Mammary epithelial cell (primary cell): ENCODE data around the gene CCNL1.

Source experiments
- EZH2 ChIP-seq: IDR thresholded peaks from 2 replicates; pipeline ENCODE4 v1.6.1; 2012; ENCODE audit warnings: low read length, inconsistent platforms, borderline replicate concordance
- TF ChIP-seq, protein P1 (sequence below), 2 donors: IDR thresholded peaks in 1 of 2; conservative IDR thresholded peaks in 1 of 2; 2 replicates each; pipeline ENCODE4 v1.5.1; 2011 to 2012; ENCODE audit warnings: inconsistent platforms in 2 of 2, low read length in 2 of 2, mild to moderate bottlenecking in 2 of 2, control low read depth in 1 of 2, low read depth in 1 of 2; ENCODE audit not compliant: insufficient read depth in 1 of 2; ENCODE audit errors: extremely low read depth in 1 of 2

- TF ChIP-seq, protein P1, sequence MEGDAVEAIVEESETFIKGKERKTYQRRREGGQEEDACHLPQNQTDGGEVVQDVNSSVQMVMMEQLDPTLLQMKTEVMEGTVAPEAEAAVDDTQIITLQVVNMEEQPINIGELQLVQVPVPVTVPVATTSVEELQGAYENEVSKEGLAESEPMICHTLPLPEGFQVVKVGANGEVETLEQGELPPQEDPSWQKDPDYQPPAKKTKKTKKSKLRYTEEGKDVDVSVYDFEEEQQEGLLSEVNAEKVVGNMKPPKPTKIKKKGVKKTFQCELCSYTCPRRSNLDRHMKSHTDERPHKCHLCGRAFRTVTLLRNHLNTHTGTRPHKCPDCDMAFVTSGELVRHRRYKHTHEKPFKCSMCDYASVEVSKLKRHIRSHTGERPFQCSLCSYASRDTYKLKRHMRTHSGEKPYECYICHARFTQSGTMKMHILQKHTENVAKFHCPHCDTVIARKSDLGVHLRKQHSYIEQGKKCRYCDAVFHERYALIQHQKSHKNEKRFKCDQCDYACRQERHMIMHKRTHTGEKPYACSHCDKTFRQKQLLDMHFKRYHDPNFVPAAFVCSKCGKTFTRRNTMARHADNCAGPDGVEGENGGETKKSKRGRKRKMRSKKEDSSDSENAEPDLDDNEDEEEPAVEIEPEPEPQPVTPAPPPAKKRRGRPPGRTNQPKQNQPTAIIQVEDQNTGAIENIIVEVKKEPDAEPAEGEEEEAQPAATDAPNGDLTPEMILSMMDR (conservative IDR thresholded peaks at IDR 0.05 in 1 of 2, IDR thresholded peaks at IDR 0.05 in 1 of 2; ENCODE audit: extremely low read depth in 1 of 2, insufficient read depth in 1 of 2, low read depth in 1 of 2, low read length in 2 of 2): no peak
- TF ChIP-seq EZH2: no peak
Observed at GRCh38 chr3:157098121-157098822, 61.7 kb downstream of the CCNL1 start.
